Measurements from ENCODE around the gene MYH11. TPM values are rescaled to one million over a fixed set of nuclear protein-coding genes. Genes with fewer than 3 reads are reported as not detected.
"Not testable (repeated sequence)": the region's sequence is repeated elsewhere in the genome, so short reads cannot be mapped to it uniquely, and the experiment has no call there.

The MYH11 gene
- total and polyA plus RNA-seq, 10 donors: 9.6 to 135 (median 110) TPM

- WGBS, 5 donors: 93 to 96% (median 94%) methylated on average over 7 of the region's 7 CpGs
- TF ChIP-seq CTCF (IDR thresholded peaks at IDR 0.05 in 8 of 11, conservative IDR thresholded peaks at IDR 0.05 in 3 of 11) (no peak), POLR2A (IDR thresholded peaks at IDR 0.05) (no peak), POLR2AphosphoS5 (IDR thresholded peaks at IDR 0.05) (no peak)
- DNase-seq: no peak
- H3K36me3 ChIP-seq: peaks cover 0 to 100% (median 42%) of the 10 kb centered on the region in 6 donors
- H3K9me3 ChIP-seq: no peaks in the 10 kb centered on the region
- no peaks in the 10 kb centered on the region for H3K4me1 ChIP-seq
- no peak overlapping the region for H3K27ac ChIP-seq
- H3K4me3 ChIP-seq: no peak overlapping the region
- intact Hi-C loops (cut with DNase I; ENCODE audit: low total_unique reads): no loop called here
- H3K27me3 ChIP-seq (replicated peaks in 1 of 7): no peaks in the 10 kb centered on the region
These were observed 127.7 kb downstream of the MYH11 start for GRCh38 chr16:15729152-15729551.

- H3K4me1 ChIP-seq; DNase-seq; H3K9me3 ChIP-seq; H3K27me3 ChIP-seq (replicated peaks in 1 of 7); H3K27ac ChIP-seq; H3K4me3 ChIP-seq; intact Hi-C loops (cut with DNase I; ENCODE audit: low total_unique reads): not testable (repeated sequence)
- peaks cover 0 to 100% (median 54%) of the 10 kb centered on the region in 6 donors for H3K36me3 ChIP-seq
- WGBS, 5 donors: 93 to 99% (median 98%) methylated on average over 5 of the region's 5 CpGs
These were observed 129.1 kb downstream of the MYH11 start for GRCh38 chr16:15727697-15728096.

- peak in 2 of 3 donors; percentile 18 to 54 for TF ChIP-seq POLR2AphosphoS5 (IDR thresholded peaks at IDR 0.05)
- no peak for TF ChIP-seq POLR2A (IDR thresholded peaks at IDR 0.05)
- no peak for TF ChIP-seq CTCF (IDR thresholded peaks at IDR 0.05 in 8 of 11, conservative IDR thresholded peaks at IDR 0.05 in 3 of 11)
- DNase-seq: no peak
These were observed 130.1 kb downstream of the MYH11 start for GRCh38 chr16:15726715-15727114.

DNA sequence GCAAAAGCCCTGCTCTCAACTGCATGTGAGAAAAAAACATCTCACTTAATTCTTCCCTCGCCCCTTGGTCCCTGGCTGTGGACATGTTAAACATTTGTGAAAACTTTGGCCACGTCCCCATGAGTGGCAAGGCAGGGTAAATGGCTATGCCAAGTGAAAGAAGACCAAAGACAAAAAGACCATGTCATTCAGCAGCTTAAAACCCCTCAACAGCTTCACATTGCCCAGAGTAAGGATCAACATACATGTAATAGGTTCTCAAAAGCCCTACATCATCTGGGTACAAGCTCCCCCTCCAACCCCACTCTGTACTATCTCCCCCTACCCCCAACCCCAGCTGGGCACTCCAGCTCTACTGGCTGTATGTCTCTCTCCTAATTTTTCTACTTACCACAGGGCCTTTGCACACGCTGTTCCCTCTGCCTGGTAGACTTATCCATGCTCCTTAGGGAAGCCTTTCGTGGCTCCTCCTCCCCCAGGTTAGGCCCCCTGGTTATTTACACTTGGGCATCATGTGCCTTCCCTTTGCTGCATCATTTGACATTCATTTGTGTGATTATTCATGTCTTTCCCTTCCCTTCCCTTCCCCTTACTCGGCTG is 131.1 kb downstream of the MYH11 start:
- Histone ChIP-seq H3K9me3 (no peaks in the 10 kb centered on the region), H3K27ac (no peak overlapping the region), H3K4me1 (no peaks in the 10 kb centered on the region), H3K4me3 (no peak overlapping the region), H3K36me3 (peaks cover 0 to 100% (median 66%) of the 10 kb centered on the region in 6 donors), H3K27me3 (replicated peaks in 1 of 7) (no peaks in the 10 kb centered on the region)
- DNase-seq: no peak
- intact Hi-C loops (cut with DNase I; ENCODE audit: low total_unique reads): no loop called here
- 97 to 99% (median 98%) methylated on average over 5 of the region's 5 CpGs for WGBS, 5 donors
- no peak for TF ChIP-seq POLR2A (IDR thresholded peaks at IDR 0.05)
- TF ChIP-seq POLR2AphosphoS5 (IDR thresholded peaks at IDR 0.05): peak in 1 of 3 donors; percentile 0
- TF ChIP-seq CTCF (IDR thresholded peaks at IDR 0.05 in 8 of 11, conservative IDR thresholded peaks at IDR 0.05 in 3 of 11): no peak

More at GRCh38 chr16:15726715-15727114, 130.1 kb downstream of the MYH11 start:
- 88 to 92% (median 89%) methylated on average over 18 of the region's 18 CpGs for WGBS, 5 donors
- Histone ChIP-seq H3K4me1 (no peaks in the 10 kb centered on the region), H3K4me3 (no peak overlapping the region), H3K36me3 (peaks cover 0 to 100% (median 60%) of the 10 kb centered on the region in 6 donors), H3K9me3 (no peaks in the 10 kb centered on the region), H3K27me3 (replicated peaks in 1 of 7) (no peaks in the 10 kb centered on the region), H3K27ac (no peak overlapping the region)
- intact Hi-C loops (cut with DNase I; ENCODE audit: low total_unique reads): no loop called here

All from spleen (tissue), 11 donors.